GM21423 (cell line): ENCODE results near the gene PRKCSH.
A peak's percentile ranks its signal among the peaks of the same experiment; 100 is the strongest.

ENCODE experiments used
- ATAC-seq: cut with Tn5 transposase; IDR thresholded peaks from one replicate; pipeline ENCODE4 v1.9.1; 2021; ENCODE audit warnings: mild to moderate bottlenecking, moderate library complexity; ENCODE audit not compliant: unreplicated experiment

The PRKCSH gene

DNA sequence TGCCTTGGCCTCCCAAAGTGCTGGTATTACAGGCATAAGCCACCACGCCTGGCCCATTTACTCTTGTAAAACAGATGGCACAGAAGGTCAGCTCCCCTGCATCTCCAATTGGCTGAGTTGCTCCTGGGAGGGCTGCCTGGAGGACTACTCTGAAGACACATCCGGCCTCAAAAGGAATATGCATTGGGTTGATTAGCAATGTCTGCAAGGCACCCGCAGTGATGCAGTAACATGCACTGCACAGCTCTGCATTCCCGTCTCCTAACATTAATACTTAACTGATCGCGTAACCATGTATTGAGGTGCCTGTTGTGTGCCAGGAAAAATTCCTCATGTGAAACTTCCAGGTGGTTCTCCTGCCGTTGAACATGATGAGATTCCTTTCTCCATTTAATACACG, 40.4 kb downstream of the PRKCSH start:
- no peak for ATAC-seq

DNA sequence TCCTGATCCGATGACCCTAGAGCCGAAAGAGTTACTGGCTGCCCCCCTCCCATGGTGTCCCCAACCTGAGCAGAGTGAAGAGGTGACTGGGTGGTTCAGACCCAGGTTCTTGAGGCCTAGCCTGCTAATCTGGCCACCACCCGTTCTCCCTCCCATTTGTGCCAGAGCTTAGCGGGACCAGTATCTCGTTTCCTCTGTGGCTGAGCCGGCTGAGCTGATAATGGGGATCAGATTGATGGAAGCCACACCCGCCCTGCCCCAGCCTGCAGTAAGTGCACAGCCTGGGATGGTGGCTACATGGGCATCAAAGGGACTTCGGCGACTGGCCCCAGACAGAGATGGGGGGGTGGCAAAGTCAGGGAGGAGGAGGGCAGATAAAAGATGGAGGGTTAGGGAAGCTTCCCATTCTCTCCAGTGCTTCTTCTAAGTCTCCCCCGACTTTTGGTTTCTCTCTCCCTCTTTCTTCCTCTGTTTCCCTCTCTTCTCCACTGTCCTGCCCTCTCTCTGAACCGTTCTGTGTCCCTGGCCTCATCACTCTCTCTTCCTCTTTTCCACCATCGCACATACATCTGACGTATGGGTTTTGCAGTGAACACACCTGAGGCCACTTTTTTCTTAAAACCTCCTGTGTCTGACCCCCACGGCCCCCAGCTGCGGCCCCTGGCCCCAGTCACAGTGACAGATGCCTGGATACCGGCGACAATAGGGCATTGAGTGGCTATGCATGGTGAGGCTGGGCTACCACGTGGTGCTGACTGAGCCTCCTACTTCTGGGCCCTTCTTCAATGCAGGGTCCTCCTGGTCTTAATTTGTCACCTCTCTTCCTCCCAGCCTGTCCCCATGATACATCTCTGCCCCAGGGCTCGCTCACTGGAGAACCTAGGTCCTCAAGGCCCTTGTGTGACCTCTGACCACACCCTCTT, 43.0 kb downstream of the PRKCSH start:
- no peak for ATAC-seq

DNA sequence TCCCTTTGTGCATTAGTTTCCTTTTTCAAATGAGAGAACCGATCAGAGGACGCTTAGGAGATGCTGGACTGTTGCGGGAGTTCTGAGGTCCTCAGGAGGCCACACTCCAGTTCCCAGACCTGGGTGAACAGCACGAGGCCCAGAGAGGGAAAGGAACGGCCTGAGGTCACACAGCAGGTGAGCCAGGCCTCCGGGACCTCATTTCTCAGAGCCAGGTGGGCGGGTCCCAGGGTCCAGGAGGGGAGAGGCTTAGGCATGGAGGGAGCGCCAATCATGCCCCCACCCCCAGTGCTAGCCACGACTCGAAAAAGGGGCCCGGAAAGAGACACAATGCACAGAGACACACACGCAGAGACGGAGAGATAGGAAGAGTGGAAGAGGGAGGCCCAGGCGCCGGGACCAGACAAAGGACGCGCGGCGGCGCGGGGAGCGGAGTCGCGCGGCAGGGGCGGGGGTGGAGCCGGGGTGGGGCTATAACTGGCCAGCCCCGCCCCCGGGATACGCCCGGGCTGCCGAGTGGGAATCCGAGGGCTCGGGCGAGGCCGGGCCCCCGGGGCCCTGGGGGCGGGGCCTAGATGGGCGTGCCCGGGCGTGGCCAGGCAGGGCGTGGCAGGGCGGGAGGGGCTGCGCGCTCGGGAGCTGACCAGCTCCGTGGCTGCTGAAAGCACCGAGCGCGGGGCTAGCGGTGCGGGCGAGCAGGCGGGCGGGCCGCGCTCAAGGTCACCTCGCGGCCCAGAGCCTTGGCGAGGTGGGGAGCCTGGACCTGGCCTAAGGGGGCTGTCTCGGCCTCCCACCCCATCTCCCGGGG, 43.9 kb downstream of the PRKCSH start:
- ATAC-seq = no peak

DNA sequence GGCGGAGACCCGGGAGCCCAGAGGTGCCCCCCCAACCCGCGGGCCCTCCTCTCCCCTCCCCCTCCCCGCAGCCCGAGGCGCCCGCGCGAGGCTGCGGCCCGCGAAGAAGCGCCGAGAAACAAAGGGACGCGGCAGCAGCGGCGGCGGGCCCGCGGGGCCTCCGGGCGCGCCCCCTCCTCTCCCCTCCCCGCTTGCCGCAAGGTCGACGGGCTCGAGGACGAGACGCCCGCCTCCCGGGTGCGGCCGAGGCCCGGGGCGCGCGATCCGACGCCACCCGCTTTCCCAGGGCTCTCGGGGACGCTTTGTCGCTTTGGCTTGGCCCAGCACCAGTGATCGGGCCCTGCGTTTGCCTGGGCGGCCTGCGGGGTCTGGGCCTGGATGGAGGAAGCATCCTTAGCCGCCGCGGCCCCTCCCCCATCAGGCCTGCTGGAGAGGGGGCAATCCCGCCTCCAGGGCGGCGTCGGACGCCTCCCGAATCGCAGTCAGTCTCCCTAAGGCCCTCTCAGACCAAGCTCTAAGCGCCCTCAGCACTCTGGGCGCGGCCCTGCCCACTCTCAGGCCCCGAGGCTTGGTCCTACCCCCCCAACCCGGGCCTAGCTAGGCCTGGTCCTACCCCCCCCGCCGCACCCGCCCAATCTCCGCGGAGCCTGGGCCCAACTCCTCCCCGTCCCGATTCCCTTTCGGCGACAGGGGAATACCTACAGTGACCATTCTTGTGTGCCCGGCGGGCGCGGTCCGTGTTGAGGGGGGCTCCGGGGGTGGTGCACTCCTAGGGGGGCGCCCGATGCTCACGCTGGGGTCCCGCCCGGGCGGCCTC, 44.7 kb downstream of the PRKCSH start:
- ATAC-seq = no peak

DNA sequence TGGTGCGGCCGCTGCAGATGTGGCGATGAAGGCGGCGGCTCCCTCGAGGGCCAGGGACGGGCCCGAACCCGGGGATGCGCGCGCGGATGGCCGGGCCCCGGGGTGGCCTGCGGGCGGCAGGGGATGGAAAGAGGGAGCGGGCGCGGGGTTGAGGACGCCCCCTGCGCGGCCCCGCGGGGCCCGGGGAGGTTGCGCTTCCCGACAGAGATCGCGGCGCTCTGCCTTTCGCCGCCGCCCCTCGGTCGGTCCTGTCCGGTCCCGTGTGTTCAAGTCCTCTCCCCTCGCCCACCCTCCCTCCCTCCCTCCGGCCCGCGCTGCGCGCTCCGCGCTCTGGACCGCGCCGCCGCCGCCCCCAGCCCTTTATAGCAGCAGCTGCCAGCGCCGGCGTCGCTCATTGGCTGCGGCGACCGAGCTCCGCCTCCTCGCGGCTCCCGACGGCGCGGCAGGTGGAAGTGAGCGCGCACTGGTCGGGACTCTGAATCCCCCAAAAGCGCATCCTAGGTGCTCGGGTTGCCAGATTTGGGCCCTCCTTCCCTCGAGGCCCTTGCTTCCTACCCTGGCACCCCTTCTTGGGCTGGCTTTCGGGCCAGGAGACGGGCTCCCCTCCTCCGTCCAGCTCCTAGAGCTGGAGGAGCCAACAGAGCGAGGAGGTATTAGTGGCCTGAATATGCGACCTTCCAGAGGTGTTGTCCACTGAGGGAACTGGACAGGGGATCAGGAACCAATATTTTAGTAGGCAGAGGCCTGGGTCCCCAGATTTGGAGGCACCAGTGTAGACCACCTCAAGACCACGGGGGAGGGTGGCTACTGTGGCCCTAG, 45.5 kb downstream of the PRKCSH start, which contains the start of gene ELAVL3:
Gene ELAVL3 (minus strand): TSS at position 332 of the 819 bp plus-strand sequence. CDS start 438 bp downstream, outside the sequence.
- ATAC-seq = no peak

DNA sequence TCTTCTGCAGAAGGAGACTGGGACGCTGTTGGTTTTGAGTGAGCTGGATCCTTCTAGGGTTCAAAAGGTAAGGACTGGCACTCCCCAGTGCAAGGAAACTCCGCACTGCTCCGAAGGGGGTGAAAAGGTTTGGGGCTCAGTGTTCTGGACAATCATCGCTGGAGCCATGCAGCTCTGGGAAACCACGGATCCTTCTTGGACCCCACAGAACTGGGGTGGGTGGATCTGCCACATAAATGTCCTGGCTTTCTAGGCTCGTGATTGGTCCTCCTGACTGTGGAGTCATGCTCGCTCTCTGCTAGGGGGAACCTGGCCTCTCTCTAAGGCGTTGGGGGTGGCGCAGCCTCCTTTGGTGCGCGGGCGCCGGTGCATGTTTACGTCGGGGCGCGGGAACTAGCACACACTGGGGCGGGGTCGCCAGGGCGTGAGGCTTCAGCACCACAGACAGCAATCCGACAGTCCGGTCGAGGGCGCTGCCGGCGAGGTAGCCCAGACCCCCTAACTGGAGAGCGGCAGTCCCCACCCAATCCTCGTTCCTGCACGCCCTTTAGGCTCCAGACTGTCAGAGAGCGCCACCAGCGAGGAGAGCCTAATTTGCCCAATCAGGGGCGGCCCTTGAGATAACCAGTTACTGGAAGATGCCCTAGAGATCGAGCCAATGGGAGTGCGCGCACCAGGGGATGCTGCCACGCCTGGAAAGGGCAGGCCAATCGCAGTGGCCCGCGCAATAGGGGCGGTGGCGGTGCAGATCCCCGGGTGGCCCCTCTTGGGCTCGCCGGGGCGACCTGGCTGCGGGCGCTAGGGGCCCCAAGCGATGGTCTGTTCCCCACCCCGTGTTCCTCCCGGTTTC, 46.3 kb downstream of the PRKCSH start:
- ATAC-seq = peak; percentile 56

DNA sequence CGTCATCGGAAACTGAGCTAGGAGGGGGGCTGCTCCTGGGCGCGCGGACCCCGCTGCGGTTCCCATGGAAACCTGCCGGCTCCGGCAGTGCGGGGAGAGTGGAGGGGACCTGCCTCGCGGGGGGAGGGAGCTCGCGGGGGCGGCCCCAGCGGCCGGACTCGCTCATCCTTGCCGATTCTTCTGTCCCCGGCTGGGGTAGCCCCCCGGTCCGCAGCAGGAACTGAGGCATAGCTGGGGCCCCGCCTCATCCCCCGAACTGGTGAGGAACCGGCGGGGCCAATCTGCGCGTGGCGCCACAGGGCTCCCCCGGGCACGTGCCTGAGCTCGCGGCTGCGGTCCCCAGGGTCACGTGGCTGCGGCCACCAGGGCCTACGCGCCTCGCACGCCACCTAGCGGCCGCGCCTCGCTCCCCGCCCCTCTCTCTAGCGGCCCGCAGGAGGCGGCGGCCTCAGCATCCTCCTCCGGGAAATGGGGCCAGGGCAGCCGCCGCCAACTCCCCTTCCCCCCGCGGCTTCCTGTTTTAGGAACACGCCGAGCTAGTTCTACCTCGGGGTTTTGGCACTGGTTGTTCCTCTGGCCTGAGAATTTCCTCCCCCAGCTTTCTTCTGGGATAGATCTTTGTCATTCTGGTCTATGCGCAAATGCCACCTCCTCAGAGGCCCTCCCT, 47.1 kb downstream of the PRKCSH start:
- peak; percentile 66 for ATAC-seq

DNA sequence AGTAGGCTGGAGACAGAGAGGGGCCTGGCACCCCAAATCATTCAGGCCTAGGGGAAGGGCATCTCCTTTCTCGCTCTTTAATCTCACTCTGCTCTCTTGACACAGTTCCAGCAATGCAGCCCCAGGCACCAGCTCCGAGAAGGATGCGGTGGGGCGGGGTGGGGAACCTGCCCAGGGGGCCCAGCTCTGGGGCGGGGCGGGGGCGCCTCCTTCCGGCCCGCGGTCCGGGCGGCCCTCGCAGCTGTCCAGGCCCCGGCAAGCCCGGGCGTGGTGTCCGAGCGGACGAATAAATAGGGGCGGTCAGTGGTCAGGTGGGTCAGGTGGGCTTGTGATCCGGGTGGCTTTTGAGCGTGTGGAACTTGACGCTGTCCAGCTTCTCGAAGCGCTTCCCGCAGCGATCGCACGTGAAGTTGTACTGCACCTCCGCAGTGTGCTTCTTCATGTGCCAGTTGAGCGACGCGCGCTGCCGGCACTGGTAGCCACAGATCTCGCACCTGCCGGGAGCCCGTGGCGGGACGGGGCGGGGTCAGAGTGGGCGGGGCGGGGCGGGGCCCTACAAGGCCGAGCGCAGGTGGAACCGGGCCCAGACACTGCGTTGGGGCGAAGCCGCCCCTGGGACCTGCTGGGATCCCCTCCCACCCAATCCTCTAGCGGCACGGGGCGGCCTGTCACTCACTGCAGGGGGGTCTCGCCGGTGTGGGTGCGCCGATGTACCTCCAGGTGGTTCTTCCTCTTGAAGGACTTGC, 48.1 kb downstream of the PRKCSH start:
- ATAC-seq = no peak

DNA sequence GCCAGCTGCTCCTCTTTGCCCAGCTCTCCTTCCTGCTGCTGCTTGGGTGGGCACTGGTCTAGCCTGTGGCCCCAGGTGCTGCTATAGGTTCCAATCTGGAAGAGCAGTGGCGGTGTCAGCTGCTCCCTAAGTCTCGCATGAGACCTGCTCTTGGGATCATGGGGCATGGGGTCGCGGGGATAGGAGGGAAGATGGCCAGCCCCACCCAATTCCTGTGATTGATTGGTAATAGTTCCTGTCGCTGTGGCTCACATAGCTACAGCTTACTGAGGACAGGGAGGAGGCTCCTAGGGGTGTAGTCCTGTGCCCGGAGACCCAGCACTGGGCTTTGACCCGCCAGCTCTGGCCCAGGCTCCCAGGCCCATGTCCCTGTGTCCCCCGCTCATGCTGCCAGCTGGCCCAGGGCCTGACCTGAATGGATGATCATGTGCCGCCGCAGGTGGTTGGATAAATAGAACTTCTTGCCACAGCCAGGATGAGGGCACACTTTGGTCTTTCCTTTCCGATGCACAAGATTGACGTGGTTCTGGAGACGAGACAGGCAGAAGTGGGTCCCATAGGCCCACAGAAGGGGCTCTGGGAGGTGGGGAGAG, 49.9 kb downstream of the PRKCSH start:
- ATAC-seq = no peak

DNA sequence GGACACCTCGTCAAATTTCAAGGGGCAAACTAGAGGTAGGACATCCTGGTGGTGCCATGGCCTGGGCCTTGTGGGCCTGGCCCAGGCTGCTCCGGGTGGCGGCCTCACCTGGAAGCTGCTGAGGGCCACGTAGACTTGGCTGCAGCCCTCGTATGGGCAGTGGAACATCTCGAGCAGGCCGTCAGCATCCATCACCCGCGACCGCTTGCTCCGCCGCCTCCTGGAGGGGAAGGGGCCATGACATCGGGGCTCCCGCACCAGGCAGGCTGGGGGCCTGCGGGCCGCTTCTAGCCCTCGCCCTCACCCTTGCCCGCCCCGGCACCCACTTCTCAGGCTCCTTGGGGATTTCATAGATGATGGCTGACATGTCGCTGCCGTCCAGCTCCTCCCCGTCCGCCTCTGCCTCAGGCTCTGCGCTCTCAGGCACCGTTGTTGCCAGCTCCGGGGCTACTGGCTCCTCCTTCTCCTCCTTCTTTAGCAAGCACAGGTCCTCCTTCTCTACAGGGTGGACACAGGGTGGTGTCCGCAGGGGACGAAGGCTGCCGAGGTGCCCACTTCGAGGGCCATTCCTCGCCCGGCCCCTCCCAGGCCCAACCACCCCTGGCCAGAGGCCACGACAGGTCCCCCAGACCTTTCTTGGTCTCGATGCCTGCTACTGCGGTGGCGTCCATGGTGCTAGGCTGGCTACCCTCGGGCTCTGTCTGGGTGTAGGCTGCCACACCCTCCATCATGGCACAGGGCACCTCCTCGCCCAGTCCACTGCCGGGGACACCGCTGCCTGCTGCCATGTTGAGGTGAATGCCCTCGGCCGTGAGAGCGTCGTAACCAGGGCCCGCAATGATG, 51.4 kb downstream of the PRKCSH start:
- no peak for ATAC-seq

DNA sequence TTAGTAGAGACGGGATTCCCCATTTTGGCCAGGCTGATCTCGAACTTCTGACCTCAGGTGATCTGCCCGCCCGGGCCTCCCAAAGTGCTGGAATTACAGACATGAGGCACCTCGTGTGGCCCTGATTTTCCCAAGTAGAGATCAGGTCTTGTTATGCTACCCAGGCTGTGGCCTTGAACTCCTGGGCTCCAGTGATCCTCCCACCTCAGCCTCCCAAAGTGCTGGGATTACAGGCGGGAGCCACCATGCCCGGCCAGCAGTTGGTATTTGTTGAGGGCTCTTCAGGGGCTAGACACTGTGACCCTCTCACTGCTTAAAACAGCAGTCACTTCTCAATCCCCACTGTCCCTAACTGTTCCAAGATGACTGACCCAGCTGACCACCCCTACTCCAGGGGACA, 53.9 kb downstream of the PRKCSH start:
- ATAC-seq = no peak

DNA sequence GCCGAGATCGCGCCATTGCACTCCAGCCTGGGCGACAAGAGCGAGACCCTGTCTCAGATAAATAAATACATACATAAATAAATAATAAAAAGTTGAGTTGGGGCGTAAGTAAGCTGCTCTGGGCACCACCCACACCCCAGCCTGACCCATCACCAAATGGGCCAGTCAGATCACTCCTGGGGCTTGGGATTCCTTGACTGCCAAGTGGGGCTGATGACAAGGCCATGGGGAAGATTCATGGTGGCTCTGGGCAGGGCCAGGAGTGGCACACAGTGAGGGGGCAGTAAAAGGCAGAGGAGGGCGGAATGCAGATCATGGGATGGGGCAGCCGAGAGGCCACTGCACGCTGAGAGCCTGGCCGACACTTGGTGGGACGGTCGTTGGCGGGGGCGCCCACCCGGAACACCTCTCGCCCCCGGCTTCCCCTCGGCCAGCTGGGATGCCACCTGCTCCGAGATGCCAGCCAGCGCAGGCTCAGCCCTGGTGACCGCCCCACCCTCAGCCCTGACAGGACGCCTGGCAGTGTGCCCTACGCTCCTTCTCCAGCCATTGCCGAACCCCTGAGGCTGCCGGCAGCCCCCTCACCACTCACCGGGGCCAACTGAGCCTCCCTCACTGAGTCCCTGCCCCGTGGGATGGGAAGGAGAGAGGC, 59.3 kb downstream of the PRKCSH start:
- ATAC-seq = no peak

DNA sequence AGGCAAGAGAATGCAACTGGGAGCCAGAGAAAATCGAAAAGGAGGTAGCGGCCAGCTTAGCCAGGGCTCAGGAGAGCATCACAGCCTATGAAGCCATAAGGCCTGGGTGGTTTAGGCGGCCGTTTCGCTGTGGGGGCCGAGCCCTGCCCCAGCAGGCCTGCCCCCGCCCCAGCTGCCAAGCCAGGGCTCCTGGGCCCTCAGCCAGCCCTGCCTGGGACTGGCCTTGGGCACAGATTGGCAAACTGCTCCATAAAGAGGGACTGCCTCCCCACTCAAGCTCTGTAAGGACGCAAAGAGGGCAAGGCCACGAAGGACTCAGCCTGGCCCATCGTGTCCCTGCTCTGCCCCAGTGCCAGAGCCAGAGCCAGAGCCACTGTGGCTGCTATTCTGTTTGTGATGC, 60.0 kb downstream of the PRKCSH start:
- ATAC-seq = no peak

DNA sequence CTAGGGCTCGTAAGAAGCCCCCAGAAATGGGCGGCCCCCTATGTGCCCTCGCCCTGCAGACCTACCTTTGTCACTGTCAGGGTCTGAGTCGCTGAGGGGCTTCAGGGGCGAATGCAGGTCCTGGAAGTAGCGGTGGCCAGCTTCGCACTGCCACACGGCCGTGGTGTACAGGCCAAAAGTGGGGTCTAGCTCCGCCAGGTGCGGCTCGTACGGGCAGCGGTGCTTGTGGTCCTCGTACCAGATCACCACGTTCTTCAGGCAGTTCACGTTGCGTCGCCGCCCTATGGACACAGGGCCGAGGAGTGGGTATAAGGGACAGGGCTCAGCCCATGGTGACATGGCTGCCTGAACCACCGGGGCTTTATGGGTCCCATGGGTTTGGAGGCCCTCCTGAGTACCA, 60.5 kb downstream of the PRKCSH start:
- ATAC-seq = no peak

DNA sequence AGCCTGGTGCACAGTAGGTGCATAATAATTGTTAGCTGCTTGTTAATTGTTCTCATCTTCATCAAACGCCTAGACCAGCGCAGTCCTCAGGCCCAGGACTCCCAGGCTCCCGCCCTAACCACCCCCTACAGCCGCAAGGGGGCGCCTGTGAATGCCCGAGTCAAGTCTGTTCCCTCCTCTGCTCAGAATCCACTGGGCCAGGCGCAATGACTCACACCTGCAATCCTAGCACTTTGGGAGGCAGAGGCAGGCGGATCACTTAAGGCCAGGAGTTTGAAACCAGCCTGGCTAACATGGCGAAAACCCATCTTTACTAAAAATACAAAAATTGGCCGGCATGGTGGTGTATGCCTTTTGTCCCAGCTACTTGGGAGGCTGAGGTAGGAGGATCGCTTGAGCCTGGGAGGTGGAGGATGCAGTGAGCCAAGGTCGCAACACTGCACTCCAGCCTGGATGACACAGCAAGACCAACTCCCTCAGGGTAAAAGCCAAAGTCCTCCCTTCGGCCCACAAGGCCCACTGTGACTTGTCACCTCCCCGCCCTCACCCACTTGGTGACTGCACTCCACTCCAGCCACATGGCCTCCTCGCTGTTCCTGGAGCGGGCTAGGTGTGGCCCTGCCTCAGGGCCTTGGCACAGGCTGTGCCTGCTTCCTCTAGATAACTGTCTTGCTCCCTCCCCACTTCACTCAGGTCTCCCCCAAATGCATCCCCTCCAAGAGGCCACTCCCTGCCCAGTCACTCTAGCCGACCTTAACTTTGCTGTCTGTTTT, 61.1 kb downstream of the PRKCSH start:
- ATAC-seq = no peak
